Amniotic epithelial cell (primary cell): ENCODE measurements around the gene SMIM14.
"Not testable (repeated sequence)": the region's sequence is repeated elsewhere in the genome, so short reads cannot be mapped to it uniquely, and the experiment has no call there.

Experiments used
- DNase-seq: peaks from one replicate; pipeline ENCODE4 v3.0.0-alpha.2; 2010; ENCODE audit warnings: low read depth

SMIM14 gene

DNA sequence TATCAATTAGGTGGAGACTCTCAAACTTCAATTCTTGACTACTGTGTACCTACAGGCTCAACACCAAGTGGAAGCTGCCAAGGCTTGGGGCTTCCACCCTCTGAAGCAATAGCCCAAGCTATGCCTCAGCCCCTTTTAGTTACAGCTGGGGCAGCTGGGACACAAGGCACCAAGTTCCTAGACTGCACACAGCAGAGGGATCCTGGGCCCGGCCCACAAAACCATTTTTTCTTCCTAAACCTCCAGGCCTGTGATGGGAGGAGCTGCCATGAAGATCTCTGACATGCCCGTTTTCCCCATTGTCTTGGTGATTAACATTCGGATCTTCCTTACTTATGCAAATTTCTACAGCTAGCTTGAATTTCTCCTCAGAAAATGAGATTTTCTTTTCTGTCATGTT is 108.0 kb downstream of the SMIM14 start:
- no peak for DNase-seq

DNA sequence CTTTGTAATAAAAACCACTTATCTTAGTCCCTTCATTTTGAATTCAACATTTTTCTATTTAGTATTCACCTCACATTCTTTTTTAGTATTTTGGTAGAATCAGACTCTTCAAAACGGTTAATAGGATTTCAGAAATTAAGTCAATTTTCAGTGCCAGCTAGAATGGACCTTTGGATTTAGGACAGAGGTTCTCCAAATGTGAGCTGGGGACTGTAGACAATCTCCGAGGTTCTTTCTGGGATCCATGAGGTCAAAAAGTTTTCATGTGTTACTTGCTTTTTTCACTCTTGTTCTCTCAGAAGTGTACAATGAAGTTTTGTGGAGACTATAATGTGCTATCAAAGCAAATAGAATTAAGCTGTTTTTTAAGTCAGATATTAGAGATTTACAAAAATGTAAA is 109.1 kb downstream of the SMIM14 start:
- no peak for DNase-seq

DNA sequence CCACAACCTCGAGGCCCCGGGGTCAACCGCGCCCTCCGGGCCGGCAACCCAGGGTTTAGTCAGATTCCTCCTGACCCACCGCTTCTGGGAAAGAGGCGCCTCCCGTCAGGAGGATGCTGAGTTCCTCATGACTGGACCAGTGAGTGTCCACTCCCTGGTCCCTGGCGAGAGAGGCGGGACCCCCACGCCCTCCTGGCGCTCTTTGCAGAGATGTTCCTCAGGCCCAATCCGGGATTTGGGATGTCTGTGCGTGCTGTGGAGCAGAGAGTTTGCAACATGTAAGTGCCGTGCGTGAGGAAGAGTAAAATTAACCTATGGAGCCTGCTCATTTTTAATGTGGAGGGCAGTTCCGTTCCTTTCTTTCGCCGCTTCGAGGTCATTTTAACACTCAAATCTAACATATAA is 110.6 kb downstream of the SMIM14 start:
- no peak for DNase-seq

DNA sequence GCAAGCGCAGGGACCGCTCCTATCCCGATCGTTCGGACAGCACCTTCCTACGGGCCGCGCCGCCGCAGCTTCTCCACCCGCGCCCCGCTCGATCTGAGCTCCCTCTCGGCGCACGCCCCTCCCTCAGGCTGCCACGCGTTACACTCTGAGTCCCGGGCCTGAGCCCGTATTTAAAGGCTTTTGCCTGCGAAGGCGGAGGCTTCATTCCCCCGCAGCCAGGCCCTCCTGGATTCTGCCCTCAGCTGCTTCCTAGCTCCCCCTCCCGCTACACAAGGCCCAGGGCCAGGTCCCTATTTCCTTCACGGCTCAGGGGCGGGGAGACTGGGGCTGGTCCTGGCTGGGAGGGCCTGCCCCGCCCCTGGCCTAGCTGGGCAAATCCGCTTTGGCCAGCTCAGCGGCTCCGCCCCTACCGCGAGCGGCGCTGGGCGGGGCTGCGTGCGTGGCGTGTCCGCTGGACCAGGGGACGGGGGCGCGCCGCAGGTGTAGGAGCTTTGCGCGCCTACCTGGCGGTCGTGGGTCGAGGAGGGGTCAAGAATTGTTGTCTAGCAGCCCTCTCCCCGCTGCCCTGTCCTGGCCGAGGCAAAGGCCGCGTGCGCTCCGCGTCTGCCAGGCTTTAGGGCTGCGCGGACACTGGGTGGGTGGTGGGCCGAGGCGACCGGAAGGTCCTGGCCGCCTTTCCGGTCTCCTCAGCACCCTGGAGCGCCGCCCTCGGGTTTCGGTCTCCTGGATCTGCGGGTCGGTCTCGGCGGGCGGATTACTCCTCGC is 111.2 kb downstream of the SMIM14 start, which contains the start of gene UGDH:
Gene UGDH, minus strand, starts transcription at position 144 of the 765 bp plus-strand sequence. CDS start 5,927 bp downstream, outside the sequence.
- DNase-seq: peak; percentile 99

DNA sequence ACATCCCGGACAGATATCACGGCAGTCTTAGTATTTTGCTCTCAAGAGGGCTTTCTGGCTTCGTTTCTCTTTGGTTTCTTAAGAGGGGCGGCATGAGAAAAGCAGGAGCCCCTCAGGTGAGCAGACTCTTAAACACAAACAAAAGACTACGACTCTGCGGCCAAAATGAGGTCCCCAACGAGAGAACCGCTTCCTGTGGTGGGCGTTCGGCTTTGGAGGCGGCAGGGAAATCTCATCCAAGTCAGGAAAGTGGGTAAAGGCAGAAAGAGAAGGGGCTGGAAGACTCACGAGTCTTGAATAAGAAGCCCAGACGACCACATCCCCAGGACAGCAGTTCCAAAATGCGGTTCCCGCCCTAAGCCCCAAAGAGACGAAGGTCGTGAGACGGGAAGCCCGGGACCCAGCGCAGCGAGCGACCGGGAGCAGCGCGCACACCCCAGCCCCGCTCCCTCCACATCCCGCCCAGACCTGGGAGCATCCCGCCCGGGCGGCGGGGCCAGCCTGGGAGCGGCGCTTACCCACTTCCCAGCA is 111.8 kb downstream of the SMIM14 start:
- DNase-seq: no peak

DNA sequence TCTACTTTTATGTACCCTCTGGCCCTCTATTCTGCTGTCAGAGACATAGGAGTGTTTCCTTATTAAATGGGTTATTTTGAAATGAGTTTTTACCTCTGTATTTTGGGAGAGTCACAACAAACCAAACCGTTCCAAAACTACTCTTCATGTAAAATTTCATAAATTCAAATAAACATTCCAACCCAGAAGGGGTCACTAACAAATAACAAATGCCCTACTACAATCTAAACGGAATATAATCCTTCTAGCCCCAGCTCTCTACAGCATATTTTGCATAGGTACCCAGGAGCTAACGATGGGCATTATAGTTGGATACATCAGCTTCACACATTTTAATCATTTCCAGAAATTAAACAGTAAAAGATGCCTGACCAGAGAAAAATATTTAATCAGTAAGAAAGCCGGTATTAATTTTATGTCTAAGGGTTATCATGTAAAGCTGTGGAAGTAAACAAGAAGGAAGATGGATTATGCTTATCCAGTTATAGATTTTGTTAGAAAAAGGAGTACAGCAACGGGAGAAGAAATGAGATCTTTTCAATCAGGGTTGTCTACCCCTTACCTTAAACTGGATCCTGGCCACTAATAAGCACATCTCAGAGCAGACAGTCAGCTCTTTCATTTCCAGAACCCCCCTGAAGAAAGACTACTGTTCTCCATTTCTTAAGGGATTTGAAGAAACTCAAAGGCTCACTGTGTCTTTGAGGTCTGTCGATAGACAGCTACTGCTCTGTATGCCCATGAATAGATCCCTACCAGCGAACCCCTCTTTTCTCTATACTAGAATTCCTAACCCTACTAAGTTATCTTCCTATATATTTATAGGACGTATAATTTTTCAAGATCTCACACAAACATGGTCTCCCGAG is 112.6 kb downstream of the SMIM14 start:
- DNase-seq: no peak

DNA sequence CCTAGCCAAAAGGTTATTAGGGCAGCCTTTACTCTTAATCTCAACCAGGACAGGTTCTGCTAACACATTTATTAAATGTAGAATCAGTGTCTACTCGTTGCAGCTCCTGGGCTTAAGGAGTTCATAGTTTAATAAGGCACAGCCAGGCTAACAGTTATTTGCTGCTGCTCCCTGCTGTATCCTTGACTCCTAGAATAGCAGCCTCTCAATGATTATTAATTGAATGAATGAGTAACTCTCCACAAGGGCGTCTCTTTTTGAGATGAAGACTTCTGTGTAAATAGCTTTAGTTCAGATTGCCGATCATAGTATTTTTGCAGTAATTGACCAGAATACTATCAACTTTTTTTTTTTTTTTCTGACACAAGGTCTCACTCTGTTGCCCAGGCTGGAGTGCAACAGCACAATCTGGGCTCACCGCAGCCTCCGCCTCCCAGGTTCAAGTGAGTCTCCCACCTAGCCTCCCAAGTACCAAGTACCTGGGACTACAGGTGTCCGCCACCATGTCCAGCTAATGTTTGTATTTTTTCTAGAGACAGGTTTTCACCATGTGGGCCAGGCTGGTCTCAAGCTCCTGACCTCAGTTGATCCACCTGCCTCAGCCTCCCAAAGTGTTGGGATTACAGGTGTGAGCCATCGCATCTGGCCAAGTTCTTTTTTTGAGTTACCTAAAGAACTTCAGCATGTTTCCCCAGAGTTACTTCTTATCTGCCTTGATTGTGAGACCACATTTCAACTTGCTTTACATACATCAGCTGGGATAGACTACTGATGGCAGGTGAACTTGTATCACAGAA is 114.3 kb downstream of the SMIM14 start:
- DNase-seq: no peak

DNA sequence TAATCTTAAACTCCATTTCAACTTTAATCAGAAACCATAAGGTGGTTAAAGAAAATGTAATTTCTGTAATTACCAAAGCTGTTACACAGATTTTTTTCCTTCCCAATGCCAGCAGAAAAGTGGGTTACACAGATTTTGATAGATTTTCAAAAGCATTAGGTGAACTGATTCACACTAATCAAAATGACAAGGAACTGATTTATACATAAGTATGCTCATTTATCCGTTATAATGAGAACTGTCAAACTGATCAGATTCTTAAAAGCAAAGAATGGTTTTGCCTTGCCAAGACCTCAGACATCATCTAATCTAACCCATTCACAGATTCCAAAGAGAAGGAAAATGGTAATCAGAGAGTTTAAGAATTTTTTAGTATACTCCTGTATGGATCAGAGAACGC is 116.6 kb downstream of the SMIM14 start:
- no peak for DNase-seq

DNA sequence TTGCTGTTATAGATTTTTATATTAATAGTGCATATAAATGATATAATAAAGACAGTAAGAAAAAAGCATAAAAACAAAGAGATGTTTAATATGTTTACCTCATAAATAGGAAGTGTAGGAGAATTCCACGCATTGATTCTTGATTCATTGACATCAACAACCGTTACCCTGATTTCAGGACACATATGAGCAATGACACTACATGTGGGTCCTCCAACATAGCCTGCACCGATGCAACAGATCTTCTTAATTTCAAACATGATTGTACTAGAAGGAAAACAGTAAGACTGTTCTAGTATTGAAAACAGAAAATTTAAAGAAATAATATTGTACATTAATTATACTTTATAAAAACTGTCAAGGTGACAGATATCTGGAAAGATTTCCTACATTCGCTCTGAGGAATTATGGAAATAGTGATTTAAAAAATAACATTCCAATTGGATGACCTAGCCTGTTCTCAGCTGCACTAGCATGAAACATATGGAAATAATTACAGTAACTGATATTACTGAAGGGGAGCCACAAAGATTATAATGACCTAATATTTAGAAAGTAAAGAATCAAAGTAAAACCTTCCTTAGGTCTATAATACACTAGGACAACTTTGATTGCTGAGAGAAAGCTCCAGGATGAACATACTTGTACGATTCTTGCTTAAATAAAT is 117.3 kb downstream of the SMIM14 start:
- DNase-seq: no peak

DNA sequence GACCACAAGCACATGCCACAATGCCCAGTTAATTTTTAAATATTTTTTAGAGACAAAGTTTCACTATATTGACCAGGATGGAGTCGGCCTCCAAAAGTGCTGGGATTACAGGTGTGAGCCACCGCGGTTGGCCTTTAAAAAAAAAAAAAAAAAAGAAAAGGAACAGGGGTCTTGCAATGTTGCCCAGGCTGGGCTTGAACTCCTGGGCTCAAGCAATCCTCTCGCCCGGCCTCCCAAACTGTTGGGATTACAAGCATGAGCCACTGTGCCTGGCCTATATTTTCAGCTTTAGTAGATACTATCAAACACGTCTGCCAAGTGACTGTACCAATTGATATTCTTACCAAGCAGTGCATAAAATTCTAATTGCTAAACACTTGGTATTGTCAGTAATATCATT is 120.2 kb downstream of the SMIM14 start:
- no peak for DNase-seq

DNA sequence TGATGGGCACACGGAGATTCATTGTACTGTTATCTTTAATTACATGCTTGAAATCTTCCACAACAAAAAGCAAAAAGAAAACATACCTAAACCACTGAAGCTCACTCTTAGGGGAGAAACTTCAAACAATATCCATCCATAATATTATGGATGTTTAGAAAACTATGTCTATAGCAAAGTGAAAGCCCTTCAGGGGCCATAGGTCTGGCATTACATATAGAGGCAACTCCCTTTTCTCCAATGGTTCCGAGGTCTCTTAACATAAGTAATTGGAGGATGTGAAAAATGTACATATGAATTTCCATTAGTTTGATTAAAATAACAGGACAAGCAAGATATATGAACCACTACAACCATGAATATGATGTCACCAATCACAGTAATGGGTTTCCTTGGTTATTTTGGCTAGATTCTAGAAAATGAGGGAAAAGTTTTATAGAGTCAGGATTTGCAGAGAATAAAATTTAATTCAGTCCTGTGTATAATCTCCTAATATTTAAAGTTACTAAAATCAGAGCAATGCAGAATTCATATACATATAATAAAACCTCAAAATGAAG is 122.2 kb downstream of the SMIM14 start:
- DNase-seq: no peak

DNA sequence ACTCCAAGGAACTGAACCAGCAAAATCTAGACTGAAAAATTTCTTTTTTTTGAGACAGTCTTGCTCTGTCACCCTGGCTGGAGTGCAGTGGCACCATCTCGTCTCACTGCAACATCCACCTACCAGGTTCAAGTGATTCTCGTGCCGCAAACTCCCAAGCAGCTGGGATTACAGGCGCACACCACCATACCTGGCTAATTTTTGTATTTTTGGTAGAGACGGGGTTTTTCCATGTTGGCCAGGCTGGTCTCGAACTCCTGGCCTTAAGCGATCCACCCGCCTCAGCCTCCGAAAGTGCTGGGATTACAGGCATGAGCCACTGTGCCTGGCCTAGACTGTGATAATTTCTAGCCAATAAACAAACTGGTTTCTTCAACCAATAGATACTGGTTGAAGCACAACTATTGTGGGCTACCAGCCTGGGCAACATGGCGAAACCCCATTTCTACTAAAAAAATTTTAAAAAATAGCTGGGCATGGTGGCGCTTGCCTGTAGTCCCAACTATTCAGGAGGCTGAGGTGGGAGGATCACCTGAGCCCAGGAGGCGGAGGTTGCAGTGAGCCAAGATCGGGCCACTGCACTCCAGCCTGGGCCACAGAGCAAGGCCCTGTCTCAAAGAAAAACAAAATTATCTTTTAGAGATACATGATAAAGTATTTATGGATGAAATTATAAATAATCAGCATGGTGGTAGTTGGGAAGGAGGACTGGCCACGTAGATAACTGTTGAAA is 122.8 kb downstream of the SMIM14 start:
- DNase-seq: not testable (repeated sequence)

DNA sequence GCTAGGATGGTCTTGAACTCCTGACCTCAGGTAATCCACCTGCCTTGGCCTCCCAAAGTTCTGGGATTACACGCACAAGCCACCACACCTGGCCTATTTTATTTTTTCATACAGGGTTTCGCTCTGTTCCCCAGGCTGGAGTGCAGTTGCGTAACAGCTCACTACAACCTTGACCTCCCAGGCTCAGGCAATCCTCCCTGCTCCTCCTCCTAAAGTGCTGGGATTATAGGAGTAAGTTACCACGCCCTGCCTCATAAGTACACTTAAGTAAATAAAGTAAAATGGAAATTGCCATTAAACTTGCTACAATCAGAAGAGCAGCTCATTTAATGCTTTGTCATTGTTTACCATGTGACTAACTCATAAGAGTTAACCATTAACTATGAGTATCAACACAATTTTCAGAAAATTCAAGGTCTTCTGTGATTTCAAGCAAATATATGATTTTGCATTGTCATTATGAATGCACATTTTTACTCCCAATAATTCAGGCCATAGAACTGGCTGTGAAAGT is 123.7 kb downstream of the SMIM14 start:
- peak; percentile 37 for DNase-seq

DNA sequence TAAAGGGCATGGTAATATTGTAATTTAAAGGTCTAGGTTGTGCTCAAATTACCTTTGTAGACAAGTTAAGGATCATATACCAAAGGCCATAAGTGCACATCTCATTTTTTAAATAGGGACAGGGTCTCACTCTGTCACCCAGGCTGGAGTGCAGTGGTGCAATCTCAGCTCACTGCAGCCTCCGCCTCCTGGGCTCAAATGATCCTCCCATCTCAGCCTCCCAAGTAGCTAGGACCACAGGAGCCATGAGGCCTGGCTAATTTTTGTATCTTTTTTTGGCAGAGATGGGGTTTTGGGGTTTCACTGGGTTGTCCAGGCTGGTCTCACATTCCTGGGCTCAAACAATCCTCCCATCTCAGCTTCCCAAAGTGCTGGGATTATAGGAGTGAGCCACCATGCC is 124.4 kb downstream of the SMIM14 start:
- not testable (repeated sequence) for DNase-seq

DNA sequence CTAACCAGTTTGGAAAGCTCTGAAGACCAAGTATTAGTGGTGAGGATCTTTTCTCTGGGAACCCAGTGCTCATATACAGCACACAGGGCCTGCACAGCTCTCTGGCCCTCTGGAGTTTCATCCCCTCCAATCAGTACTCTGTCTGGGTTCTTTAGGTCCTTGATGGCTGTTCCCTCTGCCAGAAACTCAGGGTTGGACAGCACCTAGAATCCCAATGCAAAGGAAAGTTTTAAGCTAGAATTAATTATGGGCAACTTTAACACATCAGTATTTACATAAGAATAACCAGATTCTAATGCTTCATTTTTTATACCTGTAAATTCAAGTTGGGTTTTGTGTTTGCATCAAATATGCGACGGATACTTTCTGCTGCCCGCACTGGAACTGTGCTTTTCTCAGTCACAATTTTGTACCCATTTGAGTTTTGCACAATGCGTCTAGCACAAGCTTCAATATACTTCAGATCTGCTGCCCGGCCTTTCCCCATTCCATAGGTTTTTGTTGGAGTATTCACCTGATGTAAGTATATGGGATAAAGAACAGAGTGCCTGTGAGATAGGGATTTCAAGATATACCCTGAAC is 128.2 kb downstream of the SMIM14 start:
- DNase-seq: no peak

DNA sequence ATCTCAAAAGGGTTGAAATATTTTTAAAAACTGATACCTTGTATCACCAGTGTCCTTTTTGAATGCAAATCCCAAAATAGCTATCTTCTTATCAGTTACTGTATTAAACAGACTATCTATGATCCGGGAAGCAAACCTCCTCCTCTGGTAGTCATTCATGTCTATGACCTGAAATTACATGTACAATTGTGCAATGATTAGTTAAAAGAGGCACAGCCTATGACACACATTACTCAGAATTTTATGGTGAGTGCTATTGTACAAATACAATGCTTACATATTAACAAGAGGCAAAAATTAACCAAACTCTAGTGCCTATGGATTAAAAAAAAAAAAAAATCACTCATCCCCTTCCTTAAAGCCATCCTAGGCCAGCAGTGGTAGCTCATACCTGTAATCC is 133.1 kb downstream of the SMIM14 start:
- DNase-seq: peak; percentile 47

DNA sequence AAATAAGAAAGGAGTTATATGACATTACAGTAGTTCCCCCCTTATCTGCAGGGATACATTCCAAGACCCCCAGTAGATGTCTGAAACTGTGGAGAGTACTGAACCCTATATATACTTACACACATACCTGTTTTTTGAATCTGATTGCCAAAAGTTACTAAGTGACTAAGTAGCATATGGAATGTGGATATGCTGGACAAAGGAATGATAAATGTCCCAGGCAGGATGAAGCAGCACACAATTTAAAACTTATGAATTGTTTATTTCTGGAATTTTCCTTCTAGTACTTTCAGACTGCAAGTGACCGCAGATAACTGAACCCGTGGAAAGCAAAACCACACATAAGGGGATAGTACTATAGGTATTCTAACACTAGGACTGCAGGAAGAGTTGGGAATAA is 134.1 kb downstream of the SMIM14 start:
- no peak for DNase-seq

DNA sequence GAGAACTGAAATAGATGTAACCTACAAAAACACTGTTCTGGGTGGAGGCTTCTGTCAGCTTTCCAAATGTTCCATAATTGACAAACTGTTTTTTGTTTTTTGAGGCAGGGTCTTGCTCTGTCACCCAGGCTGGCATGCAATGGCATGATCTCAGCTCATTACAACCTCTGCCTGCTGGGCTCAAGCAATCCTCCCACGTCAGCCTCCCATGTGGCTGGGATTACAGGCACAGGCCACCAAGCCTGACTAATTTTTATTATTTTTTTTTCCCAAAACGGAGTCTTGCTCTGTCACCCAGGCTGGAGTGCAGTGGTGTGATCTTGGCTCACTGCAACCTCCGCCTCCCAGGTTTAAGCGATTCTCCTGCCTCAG is 136.0 kb downstream of the SMIM14 start:
- not testable (repeated sequence) for DNase-seq

DNA sequence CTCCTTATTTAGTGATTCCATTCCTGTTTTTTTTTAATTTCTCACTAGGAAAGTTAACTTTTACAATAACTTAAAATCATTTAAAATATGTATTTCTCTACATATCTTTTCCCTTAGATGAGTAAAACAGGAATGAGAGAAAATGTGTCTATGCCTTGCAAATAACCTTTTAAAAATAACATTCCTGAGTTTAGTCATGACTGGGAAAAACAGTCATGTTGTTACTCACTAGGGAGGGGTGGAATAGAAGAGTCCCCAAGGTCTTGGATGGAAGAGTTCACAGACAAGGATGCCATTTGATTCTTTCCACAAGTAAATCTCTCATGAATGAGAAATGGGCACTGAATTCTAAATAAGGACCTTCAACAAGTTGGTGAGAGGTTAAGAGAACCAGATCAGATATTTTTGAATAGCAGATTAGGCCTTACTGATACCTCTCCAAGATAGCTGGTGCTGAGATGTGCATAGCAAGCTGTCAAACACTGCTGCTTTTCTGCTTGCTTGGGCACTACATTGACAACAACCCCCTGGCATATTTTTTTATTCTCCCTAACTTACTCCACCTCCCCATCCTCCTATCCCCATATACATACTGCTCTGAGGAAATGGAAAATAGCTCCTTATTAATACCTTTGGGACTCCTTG is 136.5 kb downstream of the SMIM14 start:
- DNase-seq: peak; percentile 71

DNA sequence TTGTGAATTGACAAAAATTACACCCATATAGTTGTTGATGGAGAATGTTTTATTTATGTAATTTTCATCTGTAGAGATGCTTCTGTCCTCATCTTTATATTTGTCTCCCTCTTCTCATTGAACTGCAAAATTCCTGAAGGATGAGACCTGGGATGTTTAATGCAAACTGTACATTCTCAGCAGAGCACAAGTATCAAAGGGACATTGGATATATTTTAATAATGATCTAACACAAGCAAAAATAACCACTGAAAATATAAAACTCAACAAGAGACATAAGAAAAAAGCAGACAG is 140.0 kb downstream of the SMIM14 start:
- no peak for DNase-seq
